ENCODE measurements around the gene SYT2.
"Not testable (repeated sequence)": the region's sequence is repeated elsewhere in the genome, so short reads cannot be mapped to it uniquely, and the experiment has no call there.

Gene SYT2

GRCh38 chr1:202616355-202616915 is 93.8 kb downstream of the SYT2 start:
- Histone ChIP-seq H3K36me3 (ENCODE audit: insufficient read depth, low read length) (no peaks in the 10 kb centered on the region), H2AFZ (ENCODE audit: low read depth, low read length) (no peak overlapping the region), H3K4me3 (ENCODE audit: low read length) (no peak overlapping the region), H3K9me3 (ENCODE audit: low read length) (no peaks in the 10 kb centered on the region), H3K4me1 (ENCODE audit: insufficient read depth, low read length) (peaks cover 4% of the 10 kb centered on the region), H3K27me3 (ENCODE audit: insufficient read depth, low read length) (no peaks in the 10 kb centered on the region)

- Histone ChIP-seq H3K27me3 (ENCODE audit: insufficient read depth, low read length) (no peaks in the 10 kb centered on the region), H3K36me3 (ENCODE audit: insufficient read depth, low read length) (no peaks in the 10 kb centered on the region), H3K4me3 (ENCODE audit: low read length) (no peak overlapping the region), H2AFZ (ENCODE audit: low read depth, low read length) (no peak overlapping the region), H3K9me3 (ENCODE audit: low read length) (no peaks in the 10 kb centered on the region), H3K4me1 (ENCODE audit: insufficient read depth, low read length) (peaks cover 4% of the 10 kb centered on the region)
Measured at GRCh38 chr1:202615501-202616354, 94.5 kb downstream of the SYT2 start.

GRCh38 chr1:202615208-202615500 is 95.1 kb downstream of the SYT2 start:
- not testable (repeated sequence) for H3K27me3 ChIP-seq (ENCODE audit: insufficient read depth, low read length); H3K9me3 ChIP-seq (ENCODE audit: low read length); H3K36me3 ChIP-seq (ENCODE audit: insufficient read depth, low read length); H2AFZ ChIP-seq (ENCODE audit: low read depth, low read length); H3K4me3 ChIP-seq (ENCODE audit: low read length); H3K4me1 ChIP-seq (ENCODE audit: insufficient read depth, low read length)

- not testable (repeated sequence) for H3K4me3 ChIP-seq (ENCODE audit: low read length); H2AFZ ChIP-seq (ENCODE audit: low read depth, low read length); H3K4me1 ChIP-seq (ENCODE audit: insufficient read depth, low read length); H3K9me3 ChIP-seq (ENCODE audit: low read length); H3K36me3 ChIP-seq (ENCODE audit: insufficient read depth, low read length); H3K27me3 ChIP-seq (ENCODE audit: insufficient read depth, low read length)
Measured at GRCh38 chr1:202614363-202615207, 95.7 kb downstream of the SYT2 start.

- Histone ChIP-seq H2AFZ (ENCODE audit: low read depth, low read length) (no peak overlapping the region), H3K27me3 (ENCODE audit: insufficient read depth, low read length) (no peaks in the 10 kb centered on the region), H3K36me3 (ENCODE audit: insufficient read depth, low read length) (no peaks in the 10 kb centered on the region), H3K9me3 (ENCODE audit: low read length) (no peaks in the 10 kb centered on the region), H3K4me1 (ENCODE audit: insufficient read depth, low read length) (peaks cover 4% of the 10 kb centered on the region), H3K4me3 (ENCODE audit: low read length) (no peak overlapping the region)
Measured at GRCh38 chr1:202613571-202613970, 96.7 kb downstream of the SYT2 start.

- not testable (repeated sequence) for H2AFZ ChIP-seq (ENCODE audit: low read depth, low read length); H3K4me3 ChIP-seq (ENCODE audit: low read length); H3K9me3 ChIP-seq (ENCODE audit: low read length); H3K36me3 ChIP-seq (ENCODE audit: insufficient read depth, low read length); H3K4me1 ChIP-seq (ENCODE audit: insufficient read depth, low read length); H3K27me3 ChIP-seq (ENCODE audit: insufficient read depth, low read length)
Measured at GRCh38 chr1:202612036-202612435, 98.2 kb downstream of the SYT2 start.

GRCh38 chr1:202605515-202605914 is 104.7 kb downstream of the SYT2 start:
- H3K4me3 ChIP-seq (ENCODE audit: low read length), result no peak overlapping the region
- no peaks in the 10 kb centered on the region for H3K36me3 ChIP-seq (ENCODE audit: insufficient read depth, low read length)
- no peak overlapping the region for H2AFZ ChIP-seq (ENCODE audit: low read depth, low read length)
- no peaks in the 10 kb centered on the region for H3K4me1 ChIP-seq (ENCODE audit: insufficient read depth, low read length)
- H3K9me3 ChIP-seq (ENCODE audit: low read length), result no peaks in the 10 kb centered on the region
- no peaks in the 10 kb centered on the region for H3K27me3 ChIP-seq (ENCODE audit: insufficient read depth, low read length)

GRCh38 chr1:202603435-202603834 is 106.8 kb downstream of the SYT2 start:
- Histone ChIP-seq H3K4me3 (ENCODE audit: low read length) (no peak overlapping the region), H3K36me3 (ENCODE audit: insufficient read depth, low read length) (no peaks in the 10 kb centered on the region), H3K9me3 (ENCODE audit: low read length) (no peaks in the 10 kb centered on the region), H2AFZ (ENCODE audit: low read depth, low read length) (no peak overlapping the region), H3K27me3 (ENCODE audit: insufficient read depth, low read length) (no peaks in the 10 kb centered on the region), H3K4me1 (ENCODE audit: insufficient read depth, low read length) (no peaks in the 10 kb centered on the region)

- Histone ChIP-seq H2AFZ (ENCODE audit: low read depth, low read length) (no peak overlapping the region), H3K9me3 (ENCODE audit: low read length) (no peaks in the 10 kb centered on the region), H3K36me3 (ENCODE audit: insufficient read depth, low read length) (no peaks in the 10 kb centered on the region), H3K4me3 (ENCODE audit: low read length) (no peak overlapping the region), H3K27me3 (ENCODE audit: insufficient read depth, low read length) (no peaks in the 10 kb centered on the region), H3K4me1 (ENCODE audit: insufficient read depth, low read length) (no peaks in the 10 kb centered on the region)
Measured at GRCh38 chr1:202600432-202601041, 109.7 kb downstream of the SYT2 start.

GRCh38 chr1:202599669-202600431 is 110.4 kb downstream of the SYT2 start:
- no peaks in the 10 kb centered on the region for H3K36me3 ChIP-seq (ENCODE audit: insufficient read depth, low read length)
- H3K9me3 ChIP-seq (ENCODE audit: low read length), result no peaks in the 10 kb centered on the region
- no peaks in the 10 kb centered on the region for H3K4me1 ChIP-seq (ENCODE audit: insufficient read depth, low read length)
- no peak overlapping the region for H2AFZ ChIP-seq (ENCODE audit: low read depth, low read length)
- no peak overlapping the region for H3K4me3 ChIP-seq (ENCODE audit: low read length)
- no peaks in the 10 kb centered on the region for H3K27me3 ChIP-seq (ENCODE audit: insufficient read depth, low read length)

GRCh38 chr1:202597090-202597761 is 113.0 kb downstream of the SYT2 start:
- Histone ChIP-seq H3K36me3 (ENCODE audit: insufficient read depth, low read length) (no peaks in the 10 kb centered on the region), H3K4me1 (ENCODE audit: insufficient read depth, low read length) (no peaks in the 10 kb centered on the region), H3K9me3 (ENCODE audit: low read length) (no peaks in the 10 kb centered on the region), H3K27me3 (ENCODE audit: insufficient read depth, low read length) (no peaks in the 10 kb centered on the region), H2AFZ (ENCODE audit: low read depth, low read length) (no peak overlapping the region), H3K4me3 (ENCODE audit: low read length) (no peak overlapping the region)

GRCh38 chr1:202596638-202597037 is 113.6 kb downstream of the SYT2 start:
- Histone ChIP-seq H3K27me3 (ENCODE audit: insufficient read depth, low read length) (no peaks in the 10 kb centered on the region), H3K9me3 (ENCODE audit: low read length) (no peaks in the 10 kb centered on the region), H2AFZ (ENCODE audit: low read depth, low read length) (no peak overlapping the region)

More at GRCh38 chr1:202596638-202597037, 113.6 kb downstream of the SYT2 start:
- no peaks in the 10 kb centered on the region for H3K4me1 ChIP-seq (ENCODE audit: insufficient read depth, low read length)
- H3K4me3 ChIP-seq (ENCODE audit: low read length), result no peak overlapping the region
- no peaks in the 10 kb centered on the region for H3K36me3 ChIP-seq (ENCODE audit: insufficient read depth, low read length)

Measured in neuron (in vitro differentiated cells).